ENCODE results near the gene AP5B1. TPM values are rescaled to one million over a fixed set of nuclear protein-coding genes. Genes with fewer than 3 reads are reported as not detected.
"Not testable (repeated sequence)": the region's sequence is repeated elsewhere in the genome, so short reads cannot be mapped to it uniquely, and the experiment has no call there.

AP5B1 gene
- total RNA-seq, 3 donors from 2014 or later = 15.5 to 19.3 (median 17.6) TPM

DNA sequence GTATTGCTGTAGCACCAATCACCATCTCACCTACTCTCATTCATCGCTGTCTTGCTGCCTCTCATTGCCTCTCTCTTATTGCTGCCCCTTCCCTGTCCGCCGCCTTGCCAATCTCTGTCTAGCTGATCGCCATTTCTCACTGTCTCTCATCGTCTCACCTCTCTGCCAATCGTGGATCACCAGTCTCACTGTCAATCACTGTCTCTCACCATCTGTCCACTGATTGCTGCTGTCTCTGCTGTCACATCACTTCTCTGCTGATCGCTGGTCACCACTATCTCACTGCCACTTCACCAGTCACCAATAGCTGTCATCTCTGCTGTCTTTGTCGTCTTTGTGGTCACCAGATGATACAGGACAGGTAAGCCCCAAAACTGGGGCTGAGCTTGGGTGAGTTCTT is 39.6 kb downstream of the AP5B1 start:
- Histone ChIP-seq H3K4me1 (no peaks in the 10 kb centered on the region), H3K36me3 (no peaks in the 10 kb centered on the region), H3K27ac (no peak overlapping the region), H3K4me3 (no peak overlapping the region), H3K9me3 (no peaks in the 10 kb centered on the region), H3K27me3 (no peaks in the 10 kb centered on the region)
- no peak for DNase-seq (ENCODE audit: low spot score in 2 of 2)
- intact Hi-C loops (cut with DNase I; ENCODE audit: low total_unique reads) = no loop called here
- TF ChIP-seq, protein P1, sequence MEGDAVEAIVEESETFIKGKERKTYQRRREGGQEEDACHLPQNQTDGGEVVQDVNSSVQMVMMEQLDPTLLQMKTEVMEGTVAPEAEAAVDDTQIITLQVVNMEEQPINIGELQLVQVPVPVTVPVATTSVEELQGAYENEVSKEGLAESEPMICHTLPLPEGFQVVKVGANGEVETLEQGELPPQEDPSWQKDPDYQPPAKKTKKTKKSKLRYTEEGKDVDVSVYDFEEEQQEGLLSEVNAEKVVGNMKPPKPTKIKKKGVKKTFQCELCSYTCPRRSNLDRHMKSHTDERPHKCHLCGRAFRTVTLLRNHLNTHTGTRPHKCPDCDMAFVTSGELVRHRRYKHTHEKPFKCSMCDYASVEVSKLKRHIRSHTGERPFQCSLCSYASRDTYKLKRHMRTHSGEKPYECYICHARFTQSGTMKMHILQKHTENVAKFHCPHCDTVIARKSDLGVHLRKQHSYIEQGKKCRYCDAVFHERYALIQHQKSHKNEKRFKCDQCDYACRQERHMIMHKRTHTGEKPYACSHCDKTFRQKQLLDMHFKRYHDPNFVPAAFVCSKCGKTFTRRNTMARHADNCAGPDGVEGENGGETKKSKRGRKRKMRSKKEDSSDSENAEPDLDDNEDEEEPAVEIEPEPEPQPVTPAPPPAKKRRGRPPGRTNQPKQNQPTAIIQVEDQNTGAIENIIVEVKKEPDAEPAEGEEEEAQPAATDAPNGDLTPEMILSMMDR (IDR thresholded peaks at IDR 0.05) = no peak
- TF ChIP-seq POLR2AphosphoS5 (IDR thresholded peaks at IDR 0.05) (no peak), POLR2A (IDR thresholded peaks at IDR 0.05) (no peak)

DNA sequence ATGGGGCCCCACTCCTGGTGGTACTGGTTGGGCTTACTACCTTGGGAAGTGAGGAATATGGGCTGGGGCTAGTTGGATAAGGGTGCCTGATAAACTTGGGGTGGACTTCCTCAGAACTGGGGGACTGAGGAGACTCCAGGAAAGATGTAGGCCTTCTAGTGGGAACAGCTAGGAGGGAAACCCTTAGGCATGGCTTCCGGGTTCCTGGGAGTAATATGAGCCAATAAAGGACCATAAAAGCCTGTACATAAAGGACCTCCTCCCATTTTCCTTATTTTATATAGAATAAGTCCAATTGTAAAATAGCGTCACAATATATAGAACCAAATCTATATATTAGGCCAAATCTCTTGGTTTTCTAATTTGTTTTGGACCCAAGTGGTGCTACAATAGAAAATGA is 41.8 kb downstream of the AP5B1 start:
- no peaks in the 10 kb centered on the region for H3K4me1 ChIP-seq
- TF ChIP-seq POLR2A (IDR thresholded peaks at IDR 0.05) = no peak
- TF ChIP-seq, protein P1 (IDR thresholded peaks at IDR 0.05) = no peak
- TF ChIP-seq POLR2AphosphoS5 (IDR thresholded peaks at IDR 0.05) = no peak
- intact Hi-C loops (cut with DNase I; ENCODE audit: low total_unique reads) = no loop called here

GRCh38 chr11:65736810-65737209 is 44.0 kb downstream of the AP5B1 start:
- DNase-seq (ENCODE audit: low spot score in 2 of 2) = no peak
- H3K36me3 ChIP-seq = no peaks in the 10 kb centered on the region
- intact Hi-C loops (cut with DNase I; ENCODE audit: low total_unique reads) = no loop called here
- H3K27me3 ChIP-seq = no peaks in the 10 kb centered on the region
- TF ChIP-seq, protein P1 (IDR thresholded peaks at IDR 0.05) = no peak
- TF ChIP-seq POLR2AphosphoS5 (IDR thresholded peaks at IDR 0.05) (no peak), POLR2A (IDR thresholded peaks at IDR 0.05) (no peak)
- no peak overlapping the region for H3K4me3 ChIP-seq
- no peak overlapping the region for H3K27ac ChIP-seq
- no peaks in the 10 kb centered on the region for H3K4me1 ChIP-seq
- no peaks in the 10 kb centered on the region for H3K9me3 ChIP-seq

More for the DNA sequence above, 41.8 kb downstream of the AP5B1 start:
- Histone ChIP-seq H3K9me3 (no peaks in the 10 kb centered on the region), H3K4me3 (no peak overlapping the region), H3K27me3 (no peaks in the 10 kb centered on the region), H3K27ac (no peak overlapping the region), H3K36me3 (no peaks in the 10 kb centered on the region)
- no peak for DNase-seq (ENCODE audit: low spot score in 2 of 2)

- DNase-seq (ENCODE audit: low spot score in 2 of 2); intact Hi-C loops (cut with DNase I; ENCODE audit: low total_unique reads); H3K9me3 ChIP-seq; H3K27ac ChIP-seq; H3K36me3 ChIP-seq; H3K4me1 ChIP-seq; H3K4me3 ChIP-seq; H3K27me3 ChIP-seq: not testable (repeated sequence)
These were observed 45.7 kb downstream of the AP5B1 start for GRCh38 chr11:65735111-65735510.

GRCh38 chr11:65730461-65730860 is 50.3 kb downstream of the AP5B1 start:
- no peaks in the 10 kb centered on the region for H3K27me3 ChIP-seq
- no peaks in the 10 kb centered on the region for H3K9me3 ChIP-seq
- TF ChIP-seq POLR2AphosphoS5 (IDR thresholded peaks at IDR 0.05) = no peak
- TF ChIP-seq, protein P1 (IDR thresholded peaks at IDR 0.05) = no peak
- no peak for TF ChIP-seq POLR2A (IDR thresholded peaks at IDR 0.05)
- DNase-seq (ENCODE audit: low spot score in 2 of 2) = no peak
- H3K27ac ChIP-seq = no peak overlapping the region
- H3K4me3 ChIP-seq = no peak overlapping the region
- no peaks in the 10 kb centered on the region for H3K4me1 ChIP-seq
- H3K36me3 ChIP-seq = no peaks in the 10 kb centered on the region
- intact Hi-C loops (cut with DNase I; ENCODE audit: low total_unique reads) = no loop called here

DNA sequence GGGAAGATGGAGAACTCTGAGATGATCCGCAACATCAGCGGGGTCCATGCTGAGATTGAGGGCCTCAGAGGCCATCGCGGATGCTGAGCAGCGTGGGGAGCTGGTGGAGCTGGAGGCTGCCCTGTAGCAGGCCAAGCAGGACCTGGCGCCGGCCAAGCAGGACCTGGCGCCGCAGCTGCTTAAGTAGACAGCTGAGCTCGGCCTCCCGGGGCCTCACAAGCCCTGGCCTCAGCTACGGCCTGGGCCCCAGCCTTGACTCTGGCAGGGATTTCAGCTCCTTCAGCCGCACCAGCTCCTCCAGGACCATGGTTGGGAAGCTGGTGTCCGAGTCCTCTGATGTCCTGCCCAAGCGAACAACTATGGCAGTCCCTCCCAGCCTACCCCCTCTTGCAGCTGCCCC is 52.9 kb downstream of the AP5B1 start:
- no peaks in the 10 kb centered on the region for H3K9me3 ChIP-seq
- no peaks in the 10 kb centered on the region for H3K27me3 ChIP-seq
- intact Hi-C loops (cut with DNase I; ENCODE audit: low total_unique reads) = no loop called here
- no peak for DNase-seq (ENCODE audit: low spot score in 2 of 2)
- TF ChIP-seq, protein P1 (IDR thresholded peaks at IDR 0.05) = no peak
- no peak for TF ChIP-seq POLR2A (IDR thresholded peaks at IDR 0.05)
- no peak overlapping the region for H3K27ac ChIP-seq
- no peaks in the 10 kb centered on the region for H3K4me1 ChIP-seq
- H3K36me3 ChIP-seq = no peaks in the 10 kb centered on the region
- no peak overlapping the region for H3K4me3 ChIP-seq
